ENCODE data around the gene GCAT.

The GCAT gene

DNA sequence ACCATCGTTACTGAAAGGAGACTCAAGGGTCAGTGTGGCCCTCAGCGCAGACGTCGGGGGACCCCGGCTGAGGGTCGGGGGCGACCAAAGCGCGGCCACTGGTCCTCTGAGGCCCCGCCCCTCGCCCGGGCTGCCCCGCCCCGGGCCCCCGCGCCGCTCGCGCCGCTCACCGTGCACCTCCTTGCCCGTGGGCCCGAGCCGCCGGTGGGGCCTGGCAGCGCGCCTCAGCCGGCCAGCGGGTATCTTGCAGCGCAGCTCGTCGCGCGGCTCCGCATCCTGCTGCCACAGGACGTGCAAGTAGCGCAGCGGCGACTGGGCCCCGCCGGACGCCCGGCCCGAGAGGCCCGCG is 36.0 kb downstream of the GCAT start:
- ATAC-seq (peak; percentile 59), DNase-seq (no peak)
- peaks cover 35% of the 10 kb centered on the region for H3K4me1 Mint-ChIP-seq
- no peaks in the 10 kb centered on the region for H3K9me3 Mint-ChIP-seq
- no peaks in the 10 kb centered on the region for H3K27me3 Mint-ChIP-seq
- peak overlapping the region; percentile 86 to 92 for H3K4me3 Mint-ChIP-seq
- H3K27ac Mint-ChIP-seq: peak overlapping the region; percentile 80 to 90

DNA sequence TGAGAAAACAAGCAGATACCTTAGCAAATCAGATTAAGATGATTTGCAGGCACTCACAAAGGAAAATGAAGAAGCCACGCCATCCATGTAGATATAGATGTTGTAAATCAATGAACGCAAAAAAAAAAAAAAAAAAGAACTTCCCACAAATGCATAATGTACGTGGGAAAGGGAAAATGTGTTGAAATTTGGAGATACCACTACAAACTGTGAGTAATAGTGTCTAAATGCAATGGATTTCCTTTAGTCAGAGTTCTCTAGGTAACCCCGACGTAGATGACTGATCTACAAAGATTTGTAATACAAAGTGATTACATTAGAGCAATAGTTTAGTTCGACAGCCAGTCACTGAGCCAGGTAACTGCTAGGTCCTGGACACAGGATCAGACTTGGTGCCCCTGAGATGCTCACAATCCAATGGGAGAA is 37.2 kb downstream of the GCAT start:
- Mint-ChIP-seq H3K9me3 (no peaks in the 10 kb centered on the region), H3K4me3 (peak overlapping the region; percentile 86 to 92), H3K27me3 (no peaks in the 10 kb centered on the region), H3K4me1 (peaks cover 42% of the 10 kb centered on the region), H3K27ac (peak overlapping the region; percentile 78 to 86)
- DNase-seq: no peak
- ATAC-seq: no peak

GRCh38 chr22:37846433-37846832 is 38.7 kb downstream of the GCAT start:
- Mint-ChIP-seq H3K27me3 (no peaks in the 10 kb centered on the region), H3K27ac (no peak overlapping the region), H3K4me3 (no peak overlapping the region), H3K4me1 (peaks cover 51% of the 10 kb centered on the region), H3K9me3 (no peaks in the 10 kb centered on the region)
- DNase-seq (no peak), ATAC-seq (no peak)

DNA sequence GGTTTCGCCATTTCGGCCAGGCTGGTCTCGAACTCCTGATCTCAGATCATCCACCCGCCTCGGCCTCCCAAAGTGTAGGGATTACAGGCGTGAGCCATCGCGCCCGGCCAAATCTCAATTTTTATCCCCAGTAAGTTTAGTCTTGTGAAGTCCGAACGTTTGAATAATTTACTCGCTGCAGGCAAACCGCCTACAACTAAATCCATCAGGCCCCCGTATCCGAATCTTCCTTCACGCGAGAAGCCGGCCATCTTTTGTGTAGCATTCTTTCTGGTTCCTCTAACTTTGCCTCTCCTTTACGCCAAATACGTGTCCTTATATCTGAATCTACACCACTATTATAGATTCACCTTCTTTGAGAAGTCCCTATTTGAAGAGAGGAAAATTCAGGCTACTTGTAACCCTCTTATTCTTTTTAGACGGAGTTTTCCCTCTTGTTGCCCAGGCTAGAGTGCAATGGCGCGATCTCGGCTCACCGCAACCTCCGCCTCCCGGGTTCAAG is 40.9 kb downstream of the GCAT start:
- ATAC-seq: no peak
- Mint-ChIP-seq H3K27ac (peak overlapping the region; percentile 99 to 100), H3K9me3 (no peaks in the 10 kb centered on the region), H3K4me3 (peak overlapping the region; percentile 99 to 100), H3K4me1 (peaks cover 47% of the 10 kb centered on the region), H3K27me3 (no peaks in the 10 kb centered on the region)
- DNase-seq: peak; percentile 30 to 40

- peaks cover 47% of the 10 kb centered on the region for H3K4me1 Mint-ChIP-seq
- peak within 1 kb of the TSS; percentile 99 to 100 for H3K4me3 Mint-ChIP-seq
- peak within 1 kb of the TSS; percentile 99 to 100 for H3K27ac Mint-ChIP-seq
- peak; percentile 78 for ATAC-seq
- H3K9me3 Mint-ChIP-seq: no peaks in the 10 kb centered on the region
- DNase-seq: peak; percentile 83 to 90
- no peaks in the 10 kb centered on the region for H3K27me3 Mint-ChIP-seq
Observed at GRCh38 chr22:37849089-37849751, 41.5 kb downstream of the GCAT start, which contains the start of gene EIF3L. TSS of gene EIF3L (plus strand) at chr22:37849419. CDS start at chr22:37849450, 31 bp downstream.

- H3K4me3 Mint-ChIP-seq: peak overlapping the region; percentile 99 to 100
- ATAC-seq: no peak
- no peaks in the 10 kb centered on the region for H3K27me3 Mint-ChIP-seq
- H3K4me1 Mint-ChIP-seq: peaks cover 58% of the 10 kb centered on the region
- no peak for DNase-seq
- no peak overlapping the region for H3K27ac Mint-ChIP-seq
- H3K9me3 Mint-ChIP-seq: no peaks in the 10 kb centered on the region
Observed at GRCh38 chr22:37850801-37851200, 43.1 kb downstream of the GCAT start.

GRCh38 chr22:37852418-37852817 is 44.7 kb downstream of the GCAT start:
- ATAC-seq (no peak), DNase-seq (no peak)
- Mint-ChIP-seq H3K9me3 (no peaks in the 10 kb centered on the region), H3K27ac (peak overlapping the region in 1 of 2 donors; percentile 52), H3K4me1 (peaks cover 56% of the 10 kb centered on the region), H3K27me3 (no peaks in the 10 kb centered on the region), H3K4me3 (no peak overlapping the region)

- DNase-seq (no peak), ATAC-seq (no peak)
- H3K27me3 Mint-ChIP-seq: no peaks in the 10 kb centered on the region
- H3K9me3 Mint-ChIP-seq: no peaks in the 10 kb centered on the region
- peaks cover 35% of the 10 kb centered on the region for H3K4me1 Mint-ChIP-seq
- H3K4me3 Mint-ChIP-seq: no peak overlapping the region
- peak overlapping the region; percentile 12 to 28 for H3K27ac Mint-ChIP-seq
Observed at GRCh38 chr22:37854946-37855345, 47.2 kb downstream of the GCAT start.

DNA sequence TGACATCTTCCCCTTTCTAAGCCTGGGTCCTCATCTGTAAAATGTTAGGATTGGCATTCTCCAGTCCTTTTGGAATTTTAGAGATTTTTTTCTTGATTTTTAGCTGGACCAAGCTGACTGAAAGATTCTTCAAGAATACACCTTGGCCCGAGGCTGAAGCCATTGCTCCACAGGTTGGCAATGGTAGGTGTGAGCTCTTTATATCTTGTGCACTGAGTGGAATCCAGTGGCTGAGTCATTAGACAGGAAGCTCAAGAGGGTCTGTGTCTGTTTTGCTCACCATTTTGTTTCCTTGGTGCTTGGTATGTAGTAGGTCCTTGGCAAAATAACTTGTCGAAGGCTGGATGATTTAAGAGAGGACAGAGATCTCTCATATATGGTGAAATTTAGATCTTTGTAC is 47.7 kb downstream of the GCAT start:
- no peaks in the 10 kb centered on the region for H3K9me3 Mint-ChIP-seq
- DNase-seq: no peak
- peaks cover 34% of the 10 kb centered on the region for H3K4me1 Mint-ChIP-seq
- ATAC-seq: no peak
- no peak overlapping the region for H3K4me3 Mint-ChIP-seq
- peak overlapping the region in 1 of 2 donors; percentile 28 for H3K27ac Mint-ChIP-seq
- no peaks in the 10 kb centered on the region for H3K27me3 Mint-ChIP-seq

DNA sequence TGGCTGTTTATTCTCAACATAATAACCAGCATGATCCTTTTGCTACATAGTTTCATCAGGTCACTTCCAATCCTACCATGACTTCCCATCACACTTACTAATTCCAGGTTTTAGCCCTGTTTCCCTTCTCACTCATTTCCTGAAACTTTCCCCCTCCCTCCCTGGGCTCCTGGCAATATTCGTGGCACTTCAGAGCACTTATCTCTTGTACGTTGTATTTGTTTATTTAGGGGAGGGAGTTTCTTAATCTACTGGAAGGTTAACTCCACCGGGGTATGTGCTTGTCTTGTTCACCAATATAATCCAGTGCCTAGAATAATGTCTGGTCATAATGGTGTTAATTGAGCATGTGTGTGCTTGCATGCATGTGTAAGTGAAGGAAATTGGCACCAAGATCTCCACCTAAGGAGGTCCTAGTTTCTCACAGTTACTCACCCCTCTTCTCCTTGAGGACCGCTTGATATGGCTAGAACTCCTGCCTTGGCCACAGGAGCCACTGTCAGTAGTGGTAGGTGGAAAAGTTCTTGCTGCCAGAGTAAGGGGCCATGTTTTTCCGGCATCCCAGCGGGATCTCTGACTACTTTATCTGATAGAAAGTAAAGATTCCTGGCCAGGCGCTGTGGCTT is 53.2 kb downstream of the GCAT start:
- DNase-seq (no peak), ATAC-seq (no peak)
- Mint-ChIP-seq H3K27me3 (no peaks in the 10 kb centered on the region), H3K9me3 (no peaks in the 10 kb centered on the region), H3K27ac (peak overlapping the region; percentile 1 to 24), H3K4me3 (no peak overlapping the region), H3K4me1 (peaks cover 6% of the 10 kb centered on the region)

GRCh38 chr22:37862570-37863325 is 55.0 kb downstream of the GCAT start:
- Mint-ChIP-seq H3K27me3 (no peaks in the 10 kb centered on the region), H3K9me3 (no peaks in the 10 kb centered on the region), H3K27ac (no peak overlapping the region), H3K4me3 (no peak overlapping the region), H3K4me1 (peaks cover 6% of the 10 kb centered on the region)
- ATAC-seq (no peak), DNase-seq (no peak)

DNA sequence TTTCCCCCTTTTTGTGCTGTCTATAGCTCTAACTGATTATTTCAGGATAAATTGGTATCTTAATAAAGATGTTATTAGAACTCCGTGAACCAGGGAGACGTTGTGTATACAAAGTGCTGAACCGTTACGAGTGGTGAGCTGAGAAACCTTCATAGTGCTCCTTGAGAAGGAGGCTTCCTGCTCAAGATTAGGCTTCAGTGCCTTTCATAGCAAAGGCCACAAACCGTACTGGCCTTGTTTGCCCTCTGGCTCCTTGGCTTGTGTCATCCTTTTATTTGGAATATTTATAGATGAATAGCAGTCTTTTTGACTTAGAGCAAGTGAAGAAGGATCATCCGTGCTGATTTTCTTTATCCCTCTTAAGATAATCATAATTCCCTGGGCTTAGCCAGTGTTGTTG is 57.8 kb downstream of the GCAT start:
- no peak overlapping the region for H3K27ac Mint-ChIP-seq
- H3K4me3 Mint-ChIP-seq: no peak overlapping the region
- H3K9me3 Mint-ChIP-seq: no peaks in the 10 kb centered on the region
- ATAC-seq (no peak), DNase-seq (no peak)
- H3K4me1 Mint-ChIP-seq: peaks cover 6% of the 10 kb centered on the region
- H3K27me3 Mint-ChIP-seq: no peaks in the 10 kb centered on the region

Measured in stimulated activated naive CD8-positive, alpha-beta T cell treated with anti-CD3 and anti-CD28 coated beads, Interleukin-15, amount 100 ng/mL, for 72 hours (primary cell).